Gastrocnemius medialis (tissue), 4 donors: ENCODE data around the gene SNX21.

Source experiments
- CTCF ChIP-seq, 5 experiments: fragments of 450-650 bp in 3 of 5; fragments of 200-600 bp in 2 of 5; sonication (generic) in 2 of 5; IDR thresholded peaks in 4 of 5; conservative IDR thresholded peaks in 1 of 5; 1 replicate in 4 of 5; 2 replicates in 1 of 5; pipeline ENCODE4 v1.5.1; 2016 to 2019; ENCODE audit warnings: antibody characterized with exemption in 5 of 5, mild to moderate bottlenecking in 3 of 5, moderate library complexity in 3 of 5
- POLR2A ChIP-seq, 2 donors: fragments of 450-650 bp; IDR thresholded peaks; one replicate each; pipeline ENCODE4 v1.6.1; 2017; ENCODE audit warnings: antibody characterized with exemption in 2 of 2, mild to moderate bottlenecking in 2 of 2, moderate library complexity in 2 of 2

DNA sequence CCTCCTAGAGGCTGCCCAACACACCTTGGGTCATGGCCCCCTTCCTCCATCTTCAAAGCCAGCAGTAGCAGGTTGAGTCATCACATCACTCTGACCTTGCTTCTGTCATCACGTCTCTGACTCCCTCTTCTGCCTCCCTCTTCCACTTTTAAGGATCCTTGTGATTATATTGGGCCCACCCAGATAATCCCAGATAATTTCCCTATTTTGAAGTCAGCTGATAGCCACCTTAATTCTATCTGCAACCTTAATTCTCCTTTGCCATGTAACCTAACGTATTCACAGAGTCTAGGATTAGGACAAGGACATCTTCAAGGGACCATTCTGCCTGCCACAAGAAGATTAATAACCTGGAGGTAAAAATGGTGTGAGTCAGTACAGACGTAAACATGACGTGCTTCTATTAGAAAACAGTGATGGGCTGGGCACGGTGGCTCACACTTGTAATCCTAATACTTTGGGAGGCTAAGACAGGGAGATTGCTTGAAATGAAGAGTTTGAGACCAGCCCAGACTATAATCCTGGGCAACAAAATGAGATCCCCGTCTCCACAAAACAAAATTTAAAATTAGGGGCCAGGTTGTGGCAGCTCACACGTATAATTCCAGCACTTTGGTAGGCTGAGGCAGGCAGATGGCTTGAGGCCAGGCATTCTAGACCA is 27.1 kb downstream of the SNX21 start:
- no peak for TF ChIP-seq POLR2A (IDR thresholded peaks at IDR 0.05)
- no peak for TF ChIP-seq CTCF (IDR thresholded peaks at IDR 0.05 in 4 of 5, conservative IDR thresholded peaks at IDR 0.05 in 1 of 5)
